Upper lobe of right lung (tissue), 1 donor: ENCODE data around the gene ODC1. TPM values are rescaled to one million over a fixed set of nuclear protein-coding genes. Genes with fewer than 3 reads are reported as not detected.
"Not testable (repeated sequence)": the region's sequence is repeated elsewhere in the genome, so short reads cannot be mapped to it uniquely, and the experiment has no call there.

Experiments used
- ATAC-seq: fragments of 200-7000 bp; cut with Tn5 transposase; one replicate; pipeline ENCODE4 v1.9.1; 2020; ENCODE audit warnings: mild to moderate bottlenecking, moderate library complexity
- DNase-seq: peaks from one replicate; pipeline ENCODE4 v3.0.0-alpha.2; 2020
- H3K27ac ChIP-seq: fragments of 200-600 bp; one replicate; pipeline ENCODE4 v1.8.0; 2022
- H3K27me3 ChIP-seq: fragments of 200-600 bp; one replicate; pipeline ENCODE4 v1.8.0; 2022; ENCODE audit warnings: mild to moderate bottlenecking
- H3K36me3 ChIP-seq: fragments of 200-600 bp; one replicate; pipeline ENCODE4 v1.8.0; 2022
- H3K4me1 ChIP-seq: fragments of 200-600 bp; one replicate; pipeline ENCODE4 v1.8.0; 2022
- H3K4me3 ChIP-seq: fragments of 200-600 bp; one replicate; pipeline ENCODE4 v1.8.0; 2022; ENCODE audit warnings: mild to moderate bottlenecking
- H3K9me3 ChIP-seq: fragments of 200-600 bp; one replicate; pipeline ENCODE4 v1.8.0; 2022
- intact Hi-C: fragments of 100-400 bp; cut with DNase I; formaldehyde crosslinking; loops from one replicate; pipeline ENCODE4 v1.11.0; 2022
- total RNA-seq: library from RNA; stranded (reverse); fragmentation: NEBNext Ultra II Directional; extraction: Animal tissue kit (Norgen Biotek cat#: 25700); gene quantifications from one replicate; pipeline ENCODE4 v1.2.1, GENCODE V29; 2021
- TF ChIP-seq, protein P1 (sequence below): fragments of 200-600 bp; IDR thresholded peaks from one replicate; pipeline ENCODE4 v1.8.0; 2022; ENCODE audit warnings: antibody characterized with exemption
- donor health status: DM: no; HTN: yes; CAD: no; lungs with severe emphysema.

ODC1 gene
- total RNA-seq, 1 donor from 2014 or later = 50.9 TPM

DNA sequence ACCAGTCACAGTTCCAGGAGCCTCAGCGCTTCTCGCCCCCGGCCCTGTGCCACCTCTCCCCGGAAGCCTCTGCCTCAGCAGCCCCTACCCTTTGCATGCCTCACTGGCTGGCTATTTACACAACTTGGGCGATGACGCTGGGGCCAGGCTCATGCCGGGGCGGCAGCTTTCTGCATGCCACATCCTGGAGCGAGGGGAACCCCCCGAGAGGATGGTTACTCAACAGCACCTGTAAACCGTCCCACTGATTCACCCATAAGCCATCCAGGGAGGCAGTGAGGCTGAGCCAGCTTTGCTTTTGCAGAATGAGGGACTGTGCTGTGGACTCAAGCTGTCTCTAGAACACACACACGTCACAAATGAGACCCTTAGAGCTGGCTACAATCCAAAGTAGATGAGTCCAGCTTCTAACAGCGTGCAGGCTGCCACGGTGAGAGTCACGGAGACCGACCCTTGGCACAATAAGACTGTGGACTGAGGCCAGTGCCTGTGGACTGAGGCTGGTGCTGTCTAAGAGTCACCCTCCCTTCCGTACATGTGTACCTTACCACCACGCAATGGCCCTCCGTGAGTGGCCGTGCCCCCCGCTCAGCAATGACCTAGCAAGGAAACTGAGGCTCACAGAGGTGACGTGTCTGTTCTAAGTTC, 45.6 kb upstream of the ODC1 start:
- DNase-seq = peak; percentile 85
- H3K36me3 ChIP-seq = no peaks in the 10 kb centered on the region
- peak; percentile 81 for ATAC-seq
- H3K4me1 ChIP-seq = no peaks in the 10 kb centered on the region
- no peak overlapping the region for H3K27ac ChIP-seq
- TF ChIP-seq, protein P1, sequence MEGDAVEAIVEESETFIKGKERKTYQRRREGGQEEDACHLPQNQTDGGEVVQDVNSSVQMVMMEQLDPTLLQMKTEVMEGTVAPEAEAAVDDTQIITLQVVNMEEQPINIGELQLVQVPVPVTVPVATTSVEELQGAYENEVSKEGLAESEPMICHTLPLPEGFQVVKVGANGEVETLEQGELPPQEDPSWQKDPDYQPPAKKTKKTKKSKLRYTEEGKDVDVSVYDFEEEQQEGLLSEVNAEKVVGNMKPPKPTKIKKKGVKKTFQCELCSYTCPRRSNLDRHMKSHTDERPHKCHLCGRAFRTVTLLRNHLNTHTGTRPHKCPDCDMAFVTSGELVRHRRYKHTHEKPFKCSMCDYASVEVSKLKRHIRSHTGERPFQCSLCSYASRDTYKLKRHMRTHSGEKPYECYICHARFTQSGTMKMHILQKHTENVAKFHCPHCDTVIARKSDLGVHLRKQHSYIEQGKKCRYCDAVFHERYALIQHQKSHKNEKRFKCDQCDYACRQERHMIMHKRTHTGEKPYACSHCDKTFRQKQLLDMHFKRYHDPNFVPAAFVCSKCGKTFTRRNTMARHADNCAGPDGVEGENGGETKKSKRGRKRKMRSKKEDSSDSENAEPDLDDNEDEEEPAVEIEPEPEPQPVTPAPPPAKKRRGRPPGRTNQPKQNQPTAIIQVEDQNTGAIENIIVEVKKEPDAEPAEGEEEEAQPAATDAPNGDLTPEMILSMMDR = no peak
- intact Hi-C loops = no loop called here
- H3K27me3 ChIP-seq = no peaks in the 10 kb centered on the region
- no peaks in the 10 kb centered on the region for H3K9me3 ChIP-seq
- no peak overlapping the region for H3K4me3 ChIP-seq

DNA sequence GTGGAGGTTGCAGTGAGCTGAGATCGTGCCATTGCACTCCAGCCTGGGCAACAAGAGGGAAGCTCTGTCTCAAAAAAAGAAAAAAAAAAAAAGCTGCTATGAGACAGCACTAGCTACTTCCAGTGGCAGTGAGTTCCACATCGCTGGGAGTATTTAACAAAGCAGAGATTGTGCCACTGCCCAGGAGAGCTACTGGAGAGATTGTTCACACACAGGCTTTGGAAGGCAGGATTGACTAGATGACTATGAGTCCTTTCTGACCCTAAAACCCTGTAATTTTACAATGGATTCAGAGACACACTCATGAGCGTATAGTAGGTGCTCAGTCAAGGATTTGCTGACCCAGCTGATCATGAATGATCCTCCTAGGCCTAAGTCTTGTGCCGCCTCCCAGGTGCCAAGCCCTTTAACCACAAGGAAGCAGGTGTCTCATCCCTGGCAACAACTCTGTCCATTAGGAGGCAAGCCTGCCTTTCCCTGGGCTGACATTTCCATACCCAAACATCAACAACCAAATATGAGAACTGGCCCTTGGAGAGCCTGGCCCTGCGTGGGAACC, 45.0 kb upstream of the ODC1 start:
- intact Hi-C loops = no loop called here
- TF ChIP-seq, protein P1 = no peak
- H3K4me1 ChIP-seq = no peaks in the 10 kb centered on the region
- no peak for ATAC-seq
- H3K4me3 ChIP-seq = no peak overlapping the region
- no peaks in the 10 kb centered on the region for H3K27me3 ChIP-seq
- no peaks in the 10 kb centered on the region for H3K36me3 ChIP-seq
- no peaks in the 10 kb centered on the region for H3K9me3 ChIP-seq
- no peak for DNase-seq
- no peak overlapping the region for H3K27ac ChIP-seq

DNA sequence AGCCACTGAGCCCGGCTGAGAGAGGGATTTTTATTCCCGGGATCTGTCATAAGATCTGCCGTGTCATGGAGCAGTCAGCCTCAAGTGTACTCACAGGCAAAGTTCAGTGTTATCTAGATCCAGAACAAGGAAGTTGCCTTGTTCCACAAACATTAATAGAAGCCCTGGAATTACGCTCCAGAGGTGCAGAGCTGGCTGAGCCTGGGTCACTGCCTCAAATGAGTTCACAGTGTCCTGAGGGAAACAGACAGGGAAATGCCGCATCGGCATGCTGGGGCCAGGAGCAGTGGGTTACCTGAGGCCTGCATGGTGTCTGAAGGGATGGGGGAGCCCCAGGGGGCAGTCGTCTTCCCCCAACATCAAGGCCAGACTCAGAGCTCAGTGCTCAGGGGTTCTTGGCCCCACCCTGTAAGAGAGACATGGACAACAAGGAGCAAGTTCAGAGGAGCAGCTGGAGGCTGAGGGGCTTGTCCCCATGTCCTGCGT, 42.7 kb upstream of the ODC1 start:
- Histone ChIP-seq H3K4me1 (no peaks in the 10 kb centered on the region), H3K27me3 (no peaks in the 10 kb centered on the region), H3K27ac (no peak overlapping the region), H3K9me3 (no peaks in the 10 kb centered on the region), H3K36me3 (no peaks in the 10 kb centered on the region), H3K4me3 (no peak overlapping the region)
- DNase-seq = no peak
- peak; percentile 62 for ATAC-seq
- intact Hi-C loops = no loop called here
- TF ChIP-seq, protein P1 = no peak

DNA sequence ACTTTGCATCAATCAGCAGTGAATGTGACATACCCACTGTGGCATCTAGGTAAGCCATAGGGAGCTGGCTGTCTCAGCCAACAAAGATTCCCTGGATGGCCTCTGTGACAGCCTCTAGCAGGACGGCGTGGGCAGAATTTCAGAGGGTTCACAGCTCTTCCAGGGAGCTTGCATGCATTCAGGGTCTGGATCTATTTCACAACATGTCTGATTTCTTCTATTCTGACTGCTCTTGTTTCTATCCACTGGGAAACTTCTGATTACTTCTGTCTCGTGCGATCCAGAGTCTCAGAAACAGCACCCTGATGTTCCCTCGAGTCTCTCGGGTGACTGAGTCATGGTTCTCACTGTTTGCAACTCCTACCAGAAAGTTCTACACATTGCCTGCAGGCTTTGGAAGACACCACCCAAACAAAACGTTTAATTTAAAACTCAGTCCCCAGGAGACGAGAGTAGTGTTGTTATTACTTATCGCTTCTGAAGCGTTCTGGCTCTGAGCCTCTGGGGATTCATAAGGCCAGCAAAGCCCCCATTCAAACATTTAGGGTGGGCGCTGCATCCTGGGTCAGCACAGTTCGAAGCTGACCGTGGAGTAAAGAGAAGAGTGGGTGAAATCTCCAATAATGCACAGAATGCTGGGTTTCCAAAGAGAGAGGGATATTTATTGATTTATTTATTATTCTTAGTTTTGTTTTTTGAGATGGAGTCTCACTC, 41.9 kb upstream of the ODC1 start:
- Histone ChIP-seq H3K27ac (no peak overlapping the region), H3K4me1 (no peaks in the 10 kb centered on the region), H3K4me3 (no peak overlapping the region), H3K9me3 (no peaks in the 10 kb centered on the region), H3K36me3 (no peaks in the 10 kb centered on the region), H3K27me3 (no peaks in the 10 kb centered on the region)
- DNase-seq = no peak
- TF ChIP-seq, protein P1 = no peak
- intact Hi-C loops = no loop called here
- ATAC-seq = no peak

DNA sequence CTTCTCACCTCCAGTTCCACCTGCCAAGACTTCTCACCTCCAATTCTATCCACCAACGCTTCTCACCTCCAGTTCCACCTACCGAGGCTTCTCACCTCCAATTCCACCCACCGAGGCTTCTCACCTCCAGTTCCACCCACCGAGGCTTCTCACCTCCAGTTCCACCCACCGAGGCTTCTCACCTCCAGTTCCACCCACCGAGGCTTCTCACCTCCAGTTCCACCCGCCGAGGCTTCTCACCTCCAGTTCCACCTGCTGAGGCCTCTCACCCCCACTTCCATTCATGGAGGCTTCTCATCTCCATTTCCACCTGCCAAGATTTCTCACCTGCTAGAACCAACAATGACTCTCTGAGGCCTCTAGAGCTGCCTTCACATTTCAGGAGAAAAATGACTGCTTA, 40.0 kb upstream of the ODC1 start:
- H3K9me3 ChIP-seq, H3K27ac ChIP-seq, ATAC-seq, H3K4me1 ChIP-seq, DNase-seq, H3K36me3 ChIP-seq, intact Hi-C loops, H3K27me3 ChIP-seq, H3K4me3 ChIP-seq: not testable (repeated sequence)

DNA sequence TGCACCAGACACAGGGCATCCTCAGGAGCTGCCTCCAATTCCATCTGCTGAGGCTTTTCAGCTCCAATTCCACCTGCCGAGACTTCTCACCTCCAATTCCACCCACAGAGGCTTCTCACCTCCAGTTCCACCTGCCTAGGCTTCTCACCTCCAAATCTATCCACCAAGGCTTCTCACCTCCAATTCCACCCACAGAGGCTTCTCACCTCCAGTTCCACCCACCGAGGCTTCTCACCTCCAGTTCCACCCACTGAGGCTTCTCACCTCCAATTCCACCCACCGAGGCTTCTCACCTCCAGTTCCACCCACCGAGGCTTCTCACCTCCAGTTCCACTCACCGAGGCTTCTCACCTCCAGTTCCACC, 39.6 kb upstream of the ODC1 start:
- H3K4me3 ChIP-seq, H3K27ac ChIP-seq, H3K36me3 ChIP-seq, H3K27me3 ChIP-seq, DNase-seq, ATAC-seq, H3K9me3 ChIP-seq, H3K4me1 ChIP-seq, intact Hi-C loops: not testable (repeated sequence)
